AG09309 (cell line): Measurements from ENCODE around the gene CALHM2.

ENCODE experiments used
- DNase-seq: peaks from one replicate; pipeline ENCODE4 v3.0.0-alpha.2; 2010; ENCODE audit warnings: low read depth
- H3K4me3 ChIP-seq: 2 replicates; pipeline ENCODE4 v1.5.1; 2011; ENCODE audit warnings: mild to moderate bottlenecking, low read depth, low read length, moderate library complexity; ENCODE audit not compliant: control insufficient read depth
- CTCF ChIP-seq: IDR thresholded peaks from 2 replicates; pipeline ENCODE4 v1.5.1; 2011; ENCODE audit warnings: mild to moderate bottlenecking, low read depth, low read length, inconsistent platforms; ENCODE audit not compliant: insufficient read depth, control insufficient read depth; ENCODE audit errors: missing control alignments

Gene CALHM2

GRCh38 chr10:103495321-103495720 lies 43.2 kb upstream of the CALHM2 start:
- DNase-seq, result no peak
- no peak for TF ChIP-seq CTCF
- H3K4me3 ChIP-seq, result no peak overlapping the region

GRCh38 chr10:103493916-103494877 lies 42.0 kb upstream of the CALHM2 start:
- H3K4me3 ChIP-seq, result peak overlapping the region; percentile 26
- DNase-seq, result no peak
- TF ChIP-seq CTCF, result no peak

- no peak for DNase-seq
- TF ChIP-seq CTCF, result no peak
- H3K4me3 ChIP-seq, result peak within 1 kb of the TSS; percentile 26
Observed at GRCh38 chr10:103493362-103493915, 41.3 kb upstream of the CALHM2 start, which contains the start of gene NEURL1. Gene NEURL1 (plus strand): TSS chr10:103493705. CDS start chr10:103494388, 683 bp downstream.

- no peak overlapping the region for H3K4me3 ChIP-seq
- no peak for TF ChIP-seq CTCF
- no peak for DNase-seq
Observed at GRCh38 chr10:103492655-103493261, 40.6 kb upstream of the CALHM2 start.

GRCh38 chr10:103491729-103492364 lies 39.7 kb upstream of the CALHM2 start:
- no peak for TF ChIP-seq CTCF
- no peak overlapping the region for H3K4me3 ChIP-seq
- DNase-seq, result peak; percentile 91

GRCh38 chr10:103490986-103491314 lies 38.8 kb upstream of the CALHM2 start:
- H3K4me3 ChIP-seq, result no peak overlapping the region
- no peak for TF ChIP-seq CTCF
- no peak for DNase-seq
